ENCODE measurements around the gene KRT83.

Gene KRT83

GRCh38 chr12:52320784-52321400 lies at the start of gene KRT83:
KRT83 (minus strand) TSS chr12:52321398; CDS start chr12:52321335, 63 bp downstream.
- DNase-seq = no peak

GRCh38 chr12:52369809-52370208 lies 48.6 kb upstream of the KRT83 start:
- DNase-seq = no peak

GRCh38 chr12:52369211-52369610 lies 48.0 kb upstream of the KRT83 start:
- DNase-seq = no peak

GRCh38 chr12:52368508-52368907 lies 47.3 kb upstream of the KRT83 start:
- no peak for DNase-seq

- no peak for DNase-seq
Observed at GRCh38 chr12:52367876-52368275, 46.7 kb upstream of the KRT83 start.

- DNase-seq = no peak
Observed at GRCh38 chr12:52366738-52367485, 45.7 kb upstream of the KRT83 start, which contains the start of gene KRT85. KRT85 (minus strand) TSS chr12:52367481; CDS start chr12:52367405, 76 bp downstream.

- DNase-seq = no peak
Observed at GRCh38 chr12:52364901-52365489, 43.8 kb upstream of the KRT83 start.

GRCh38 chr12:52364061-52364460 lies 42.9 kb upstream of the KRT83 start:
- DNase-seq = no peak

- no peak for DNase-seq
Observed at GRCh38 chr12:52363111-52363679, 42.0 kb upstream of the KRT83 start.

GRCh38 chr12:52362118-52362726 lies 41.0 kb upstream of the KRT83 start:
- no peak for DNase-seq

- no peak for DNase-seq
Observed at GRCh38 chr12:52361553-52361952, 40.4 kb upstream of the KRT83 start.

GRCh38 chr12:52360663-52361271 lies 39.6 kb upstream of the KRT83 start:
- DNase-seq = no peak

- no peak for DNase-seq
Observed at GRCh38 chr12:52360106-52360662, 39.0 kb upstream of the KRT83 start.

- no peak for DNase-seq
Observed at GRCh38 chr12:52359621-52360061, 38.4 kb upstream of the KRT83 start.

GRCh38 chr12:52358575-52359350 lies 37.6 kb upstream of the KRT83 start:
- DNase-seq = no peak

GRCh38 chr12:52356762-52357580 lies 35.8 kb upstream of the KRT83 start:
- DNase-seq = no peak

- no peak for DNase-seq
Observed at GRCh38 chr12:52356031-52356761, 35.0 kb upstream of the KRT83 start.

GRCh38 chr12:52355176-52355575 lies 34.0 kb upstream of the KRT83 start:
- DNase-seq = no peak

GRCh38 chr12:52354200-52354599 lies 33.0 kb upstream of the KRT83 start:
- DNase-seq = no peak

GRCh38 chr12:52353766-52354165 lies 32.6 kb upstream of the KRT83 start:
- DNase-seq = no peak

Data from GOT3 (cell line).